Natural killer cell (primary cell): ENCODE data around the gene INTS1. TPM values are rescaled to one million over a fixed set of nuclear protein-coding genes. Genes with fewer than 3 reads are reported as not detected.

Experiments used
- ATAC-seq, 3 donors: fragments of 150-1000 bp in 2 of 3; fragments of 200-7000 bp in 1 of 3; cut with Tn5 transposase; 1 replicate in 1 of 3; 2 replicates in 2 of 3; pipeline ENCODE4 v1.10.0; 2021; ENCODE audit warnings: mild to moderate bottlenecking in 2 of 3, moderate library complexity in 2 of 3
- DNase-seq, 2 donors: peaks; one replicate each; pipeline versions ENCODE4 v3.0.0 to v3.0.0-alpha.2; 2013 to 2021; ENCODE audit warnings: mixed read lengths in 1 of 2
- H3K27ac ChIP-seq: one replicate; pipeline ENCODE4 v1.5.1; 2013; ENCODE audit warnings: mild to moderate bottlenecking, low read length
- H3K27me3 ChIP-seq: one replicate; pipeline ENCODE4 v1.6.1; 2013; ENCODE audit warnings: low read length; ENCODE audit not compliant: control insufficient read depth, insufficient read depth
- H3K36me3 ChIP-seq: one replicate; pipeline ENCODE4 v1.6.1; 2013; ENCODE audit warnings: low read length; ENCODE audit not compliant: control insufficient read depth, insufficient read depth
- H3K4me1 ChIP-seq: one replicate; pipeline ENCODE4 v1.6.1; 2013; ENCODE audit warnings: low read length; ENCODE audit not compliant: control insufficient read depth, insufficient read depth
- H3K4me3 ChIP-seq: one replicate; pipeline ENCODE4 v1.5.1; 2013; ENCODE audit warnings: low read length
- H3K9me3 ChIP-seq: one replicate; pipeline ENCODE4 v1.6.1; 2013; ENCODE audit warnings: low read length; ENCODE audit not compliant: control insufficient read depth, insufficient read depth
- H3K27ac Mint-ChIP-seq, 2 donors: one replicate each; pipeline ENCODE4 v1.8.0; 2022; ENCODE audit warnings: mild to moderate bottlenecking in 2 of 2, mixed read lengths in 2 of 2, moderate library complexity in 1 of 2
- H3K27me3 Mint-ChIP-seq, 2 donors: one replicate each; pipeline ENCODE4 v1.8.0; 2022; ENCODE audit warnings: low read depth in 2 of 2, mixed read lengths in 2 of 2
- H3K36me3 Mint-ChIP-seq: one replicate; pipeline ENCODE4 v1.8.0; 2022; ENCODE audit warnings: mixed read lengths
- H3K4me1 Mint-ChIP-seq, 2 donors: one replicate each; pipeline ENCODE4 v1.8.0; 2022; ENCODE audit warnings: mixed read lengths in 2 of 2
- H3K4me3 Mint-ChIP-seq: one replicate; pipeline ENCODE4 v1.8.0; 2022; ENCODE audit warnings: mild to moderate bottlenecking, moderate library complexity, mixed read lengths
- H3K9me3 Mint-ChIP-seq, 2 donors: one replicate each; pipeline ENCODE4 v1.8.0; 2022; ENCODE audit warnings: mixed read lengths in 2 of 2
- WGBS: methylation state at CpG from one replicate; pipeline ENCODE4 v1.1.7; 2013; ENCODE audit warnings: missing lambda C conversion rate; ENCODE audit not compliant: insufficient coverage; 5-methylcytosine and 5-hydroxymethylcytosine counted together
- intact Hi-C: fragments of 100-400 bp; cut with micrococcal nuclease; formaldehyde crosslinking; loops from one replicate; pipeline ENCODE4 v1.14.2; 2022
- total RNA-seq, 4 donors: library from RNA; stranded (reverse); fragments of 120-200 nt in 1 of 4; gene quantifications; one replicate each; pipeline versions ENCODE4 v1.2.3 to v1.2.4, GENCODE V29; 2013 to 2022
- TF ChIP-seq, protein P1 (sequence below): fragments of 200-600 bp; IDR thresholded peaks from one replicate; pipeline ENCODE4 v1.8.0; 2022; ENCODE audit warnings: antibody characterized with exemption

Gene INTS1
- total RNA-seq, 3 donors from 2014 or later (not counting 1 experiment from before 2014, with no cell fraction given), result 92.7 to 115 (median 111) TPM

DNA sequence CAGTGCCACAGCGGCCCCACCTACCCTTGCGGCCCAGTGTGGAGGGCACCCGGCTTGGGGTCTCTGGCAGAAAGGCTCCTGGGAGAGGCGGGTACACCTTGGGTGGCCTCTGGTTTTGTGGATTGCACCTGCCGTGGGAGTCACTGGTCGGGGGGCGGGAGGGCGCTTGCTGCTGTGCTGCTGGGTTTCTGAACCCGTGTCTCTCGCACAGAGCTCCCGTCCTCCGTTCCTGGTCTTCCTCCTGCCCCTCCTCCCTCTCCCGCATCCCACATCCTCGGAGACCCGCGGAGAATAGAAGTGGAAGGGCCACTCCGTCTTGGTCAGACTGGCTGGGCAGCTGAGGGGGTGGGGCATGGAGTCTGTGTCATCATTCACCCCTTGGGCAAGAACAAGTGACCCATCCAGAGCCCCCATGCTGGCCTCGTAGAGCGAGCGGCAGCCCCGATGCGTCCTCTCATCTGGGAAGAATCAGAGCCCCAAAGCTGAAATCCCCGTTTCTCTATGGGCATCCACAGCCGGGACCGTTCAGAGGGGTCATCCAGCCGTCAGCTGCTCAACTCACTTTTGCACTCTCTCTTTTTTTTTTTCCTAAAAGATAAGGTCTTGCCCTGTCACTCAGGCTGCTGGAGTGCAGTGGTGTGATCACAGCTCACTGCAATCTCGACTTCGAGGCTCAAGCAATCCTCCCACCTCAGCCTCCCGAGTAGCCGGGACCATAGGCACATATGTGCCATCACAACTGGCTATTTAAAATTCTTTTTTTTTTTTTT lies 30.3 kb upstream of the INTS1 start:
- Mint-ChIP-seq H3K36me3 (no peaks in the 10 kb centered on the region), H3K9me3 (no peaks in the 10 kb centered on the region), H3K4me1 (peaks cover 19 to 27% of the 10 kb centered on the region in 2 donors), H3K4me3 (no peak overlapping the region), H3K27ac (peak overlapping the region; percentile 94 to 96), H3K27me3 (no peaks in the 10 kb centered on the region)
- Histone ChIP-seq H3K27me3 (no peaks in the 10 kb centered on the region), H3K9me3 (no peaks in the 10 kb centered on the region), H3K36me3 (peaks cover 10% of the 10 kb centered on the region), H3K27ac (no peak overlapping the region), H3K4me1 (peaks cover 43% of the 10 kb centered on the region), H3K4me3 (no peak overlapping the region)
- 87% methylated on average over 28 of the region's 30 CpGs for WGBS
- TF ChIP-seq, protein P1, sequence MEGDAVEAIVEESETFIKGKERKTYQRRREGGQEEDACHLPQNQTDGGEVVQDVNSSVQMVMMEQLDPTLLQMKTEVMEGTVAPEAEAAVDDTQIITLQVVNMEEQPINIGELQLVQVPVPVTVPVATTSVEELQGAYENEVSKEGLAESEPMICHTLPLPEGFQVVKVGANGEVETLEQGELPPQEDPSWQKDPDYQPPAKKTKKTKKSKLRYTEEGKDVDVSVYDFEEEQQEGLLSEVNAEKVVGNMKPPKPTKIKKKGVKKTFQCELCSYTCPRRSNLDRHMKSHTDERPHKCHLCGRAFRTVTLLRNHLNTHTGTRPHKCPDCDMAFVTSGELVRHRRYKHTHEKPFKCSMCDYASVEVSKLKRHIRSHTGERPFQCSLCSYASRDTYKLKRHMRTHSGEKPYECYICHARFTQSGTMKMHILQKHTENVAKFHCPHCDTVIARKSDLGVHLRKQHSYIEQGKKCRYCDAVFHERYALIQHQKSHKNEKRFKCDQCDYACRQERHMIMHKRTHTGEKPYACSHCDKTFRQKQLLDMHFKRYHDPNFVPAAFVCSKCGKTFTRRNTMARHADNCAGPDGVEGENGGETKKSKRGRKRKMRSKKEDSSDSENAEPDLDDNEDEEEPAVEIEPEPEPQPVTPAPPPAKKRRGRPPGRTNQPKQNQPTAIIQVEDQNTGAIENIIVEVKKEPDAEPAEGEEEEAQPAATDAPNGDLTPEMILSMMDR, result no peak
- ATAC-seq (no peak), DNase-seq (no peak)
- intact Hi-C loops, result loop anchor here (5.0 kb wide), 1 partner anchor 612 kb away; no protein-coding TSS in a partner anchor

DNA sequence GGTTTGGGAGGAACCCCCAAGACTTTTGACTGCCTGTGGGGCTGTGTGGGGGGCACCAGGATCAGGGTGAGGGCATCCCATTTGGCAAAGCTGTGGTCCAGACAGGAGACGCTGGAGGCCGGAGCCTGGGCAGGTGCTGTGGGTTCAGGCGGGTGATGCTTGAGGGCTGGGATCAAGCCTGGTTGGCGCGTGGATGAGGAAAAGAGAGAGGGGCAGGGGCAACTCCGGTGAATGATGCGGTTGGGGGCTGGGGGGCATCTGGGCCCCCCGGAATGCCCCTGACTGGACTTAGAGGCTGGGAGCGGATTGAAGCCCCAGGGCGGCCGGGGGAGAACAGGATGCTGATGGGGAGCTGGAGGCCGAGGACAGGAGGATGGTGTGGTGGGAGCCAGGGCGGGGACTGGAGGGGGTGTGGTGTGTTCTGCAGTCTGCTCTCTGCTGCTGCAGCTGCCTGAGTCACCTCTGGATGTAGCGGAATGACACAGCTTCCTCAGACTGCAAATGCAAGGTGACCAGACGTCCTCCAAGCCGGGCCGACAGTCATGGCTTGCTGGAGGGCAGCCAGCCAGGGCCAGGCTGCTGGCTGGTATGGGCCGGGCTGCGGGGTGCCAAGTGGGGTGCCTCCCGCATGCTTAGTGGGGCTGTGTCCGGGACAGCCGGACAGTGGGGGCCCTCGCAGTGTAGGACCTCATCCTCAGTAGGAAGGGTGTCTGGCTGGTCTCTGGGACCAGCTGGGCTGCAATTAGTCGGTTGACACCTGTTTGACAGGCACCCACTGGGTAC lies 29.5 kb upstream of the INTS1 start:
- no peaks in the 10 kb centered on the region for H3K36me3 Mint-ChIP-seq
- Histone ChIP-seq H3K4me1 (peaks cover 43% of the 10 kb centered on the region), H3K36me3 (peaks cover 3% of the 10 kb centered on the region), H3K27me3 (no peaks in the 10 kb centered on the region), H3K27ac (peak overlapping the region; percentile 89), H3K9me3 (no peaks in the 10 kb centered on the region), H3K4me3 (no peak overlapping the region)
- H3K27me3 Mint-ChIP-seq, result no peaks in the 10 kb centered on the region
- intact Hi-C loops, result loop anchor here (5.0 kb wide), 1 partner anchor 611 kb away; no protein-coding TSS in a partner anchor
- DNase-seq (peak in 1 of 2 donors; percentile 31), ATAC-seq (no peak)
- H3K9me3 Mint-ChIP-seq, result no peaks in the 10 kb centered on the region
- peak overlapping the region; percentile 94 to 96 for H3K27ac Mint-ChIP-seq
- H3K4me3 Mint-ChIP-seq, result peak overlapping the region; percentile 93
- 71% methylated on average over 24 of the region's 24 CpGs for WGBS
- peaks cover 19 to 27% of the 10 kb centered on the region in 2 donors for H3K4me1 Mint-ChIP-seq
- TF ChIP-seq, protein P1, result no peak

DNA sequence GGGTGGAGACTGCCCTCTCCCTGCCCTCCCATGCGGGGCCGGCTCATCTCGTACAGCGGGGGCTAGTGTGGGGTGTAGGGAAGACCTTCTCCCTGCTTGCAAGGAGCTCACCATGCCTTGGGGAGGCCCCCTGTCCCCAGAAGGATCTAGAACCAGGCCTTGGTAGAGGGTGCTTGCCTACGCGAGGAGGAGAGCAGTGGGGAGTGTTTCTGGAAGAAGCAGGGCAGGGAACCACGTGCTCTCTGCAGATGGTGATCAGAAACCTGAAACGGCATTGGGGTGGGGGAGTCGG lies 29.0 kb upstream of the INTS1 start:
- TF ChIP-seq, protein P1, result no peak
- no peak for DNase-seq
- H3K27me3 Mint-ChIP-seq, result no peaks in the 10 kb centered on the region
- Histone ChIP-seq H3K27me3 (no peaks in the 10 kb centered on the region), H3K4me3 (peak overlapping the region; percentile 55), H3K4me1 (peaks cover 43% of the 10 kb centered on the region), H3K36me3 (peaks cover 3% of the 10 kb centered on the region), H3K9me3 (no peaks in the 10 kb centered on the region), H3K27ac (peak overlapping the region; percentile 89)
- peak overlapping the region; percentile 94 to 96 for H3K27ac Mint-ChIP-seq
- H3K4me3 Mint-ChIP-seq, result peak overlapping the region; percentile 93
- no peaks in the 10 kb centered on the region for H3K36me3 Mint-ChIP-seq
- no peaks in the 10 kb centered on the region for H3K9me3 Mint-ChIP-seq
- intact Hi-C loops, result loop anchor here (5.0 kb wide), 1 partner anchor 611 kb away; no protein-coding TSS in a partner anchor
- WGBS, result 29% methylated on average over 9 of the region's 9 CpGs
- H3K4me1 Mint-ChIP-seq, result peaks cover 19 to 27% of the 10 kb centered on the region in 2 donors
- no peak for ATAC-seq
